Prostate gland (tissue), 2 donors: ENCODE measurements around the gene GCHFR.

Experiments
- CTCF ChIP-seq, 4 experiments: fragments of 200-600 bp in 2 of 4; fragments of 450-650 bp in 2 of 4; sonication (generic) in 2 of 4; IDR thresholded peaks; 1 replicate in 3 of 4; 2 replicates in 1 of 4; pipeline ENCODE4 v1.5.1; 2016 to 2019; ENCODE audit warnings: antibody characterized with exemption in 4 of 4, mild to moderate bottlenecking in 2 of 4, moderate library complexity in 2 of 4
- POLR2A ChIP-seq: fragments of 450-650 bp; IDR thresholded peaks from one replicate; pipeline ENCODE4 v1.6.1; 2016; ENCODE audit warnings: antibody characterized with exemption, mild to moderate bottlenecking
- POLR2AphosphoS5 ChIP-seq: sonication (generic); formaldehyde crosslinking; IDR thresholded peaks from one replicate; pipeline ENCODE4 v1.6.1; 2017; ENCODE audit warnings: antibody characterized with exemption

DNA sequence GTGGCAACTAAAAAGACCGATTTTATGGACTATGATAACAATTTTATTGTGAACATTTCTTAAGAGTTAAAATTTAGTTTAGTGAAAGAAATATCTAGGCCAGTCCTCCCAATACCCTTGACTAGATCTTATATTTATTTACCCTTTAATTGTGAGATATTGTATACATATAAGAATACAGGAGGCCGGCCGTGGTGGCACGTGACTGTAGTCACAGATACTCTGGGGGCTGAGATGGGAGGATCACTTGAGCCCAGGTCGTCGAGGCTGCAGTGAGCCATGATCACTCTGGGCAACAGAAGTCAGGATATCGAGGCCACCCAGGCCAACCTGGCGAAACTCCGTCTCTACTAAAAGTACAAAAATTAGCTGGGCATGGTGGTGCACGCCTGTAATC, 8.1 kb upstream of the GCHFR start:
- TF ChIP-seq CTCF (IDR thresholded peaks at IDR 0.05) = no peak
- no peak for TF ChIP-seq POLR2AphosphoS5
- no peak for TF ChIP-seq POLR2A
